Stimulated activated CD8-positive, alpha-beta memory T cell treated with anti-CD3 and anti-CD28 coated beads, Interleukin-4, amount 100 ng/mL, for 48 hours (primary cell): Measurements from ENCODE around the gene RBFOX2.
A peak's percentile ranks its signal among the peaks of the same experiment; 100 is the strongest.
"Not testable (repeated sequence)": the region's sequence is repeated elsewhere in the genome, so short reads cannot be mapped to it uniquely, and the experiment has no call there.

Experiments used
- DNase-seq: peaks from one replicate; pipeline ENCODE4 v3.0.0-alpha.2; 2020

The RBFOX2 gene

DNA sequence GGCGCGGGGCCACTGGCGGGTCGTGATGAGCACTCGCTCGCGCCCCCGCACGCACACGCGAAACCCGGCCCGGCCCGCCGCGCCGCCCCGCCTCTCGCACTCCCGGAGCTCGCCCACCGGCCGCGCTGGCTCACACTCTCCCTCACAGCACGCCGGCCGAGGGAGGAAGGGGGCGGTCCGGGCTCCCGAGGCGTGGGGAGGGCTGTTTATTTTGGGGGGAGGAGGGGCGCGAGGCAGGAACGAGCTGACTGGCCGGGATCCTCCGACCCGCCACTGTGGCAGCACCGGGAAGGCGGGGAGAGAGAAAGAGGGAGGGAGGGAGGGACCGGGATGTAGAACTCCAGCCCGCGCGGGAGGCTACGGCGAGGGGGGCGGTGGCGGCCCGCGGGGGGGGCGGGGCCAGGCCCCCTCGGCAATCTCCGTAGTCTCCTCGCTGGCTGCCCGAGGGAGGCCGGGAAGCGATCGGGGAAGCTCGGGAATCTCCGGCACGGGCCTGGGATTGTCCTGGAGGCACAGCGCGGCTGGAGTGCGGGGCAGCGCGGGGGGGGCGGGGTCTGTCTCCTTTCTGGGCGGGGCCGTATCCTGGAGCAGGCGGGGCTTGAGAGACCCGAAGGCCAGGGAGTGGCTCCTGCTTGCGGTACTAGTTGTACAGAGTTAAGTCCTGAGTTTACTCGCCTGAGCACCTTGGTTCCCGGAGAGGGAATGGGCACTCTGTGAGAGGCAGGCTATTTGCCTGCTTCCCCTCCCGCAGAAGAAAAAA is at the start of gene RBFOX2:
TSS of gene RBFOX2 (minus strand) at position 179 of the 760 bp plus-strand sequence. CDS start 399 bp downstream, outside the sequence.
- peak; percentile 87 for DNase-seq

- no peak for DNase-seq
Observed at GRCh38 chr22:36077271-36077670, 48.6 kb upstream of the RBFOX2 start.

GRCh38 chr22:36075724-36076123 is 47.1 kb upstream of the RBFOX2 start:
- DNase-seq = no peak

- no peak for DNase-seq
Observed at GRCh38 chr22:36075230-36075629, 46.6 kb upstream of the RBFOX2 start.

DNA sequence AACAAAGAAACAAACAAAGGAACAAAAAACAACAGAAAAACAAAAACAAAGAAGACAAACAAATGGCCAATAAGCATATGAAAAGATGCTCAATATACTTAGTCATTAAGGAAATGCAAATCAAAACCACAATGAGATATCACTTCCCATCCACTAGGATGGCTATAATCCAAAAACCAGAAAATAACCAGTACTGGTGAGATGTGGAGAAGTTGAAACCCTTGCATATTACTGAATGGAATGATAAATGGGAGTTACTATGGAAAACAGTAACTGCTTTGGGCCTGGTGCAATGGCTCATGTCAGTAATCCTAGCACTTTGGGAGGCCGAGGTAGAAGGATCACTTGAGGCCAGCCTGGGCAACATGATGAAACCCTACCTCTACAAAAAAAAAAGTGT is 44.9 kb upstream of the RBFOX2 start:
- DNase-seq = no peak

GRCh38 chr22:36070645-36071044 is 42.0 kb upstream of the RBFOX2 start:
- not testable (repeated sequence) for DNase-seq

- DNase-seq = no peak
Observed at GRCh38 chr22:36069368-36069767, 40.7 kb upstream of the RBFOX2 start.

- DNase-seq = no peak
Observed at GRCh38 chr22:36068776-36069344, 40.2 kb upstream of the RBFOX2 start.

DNA sequence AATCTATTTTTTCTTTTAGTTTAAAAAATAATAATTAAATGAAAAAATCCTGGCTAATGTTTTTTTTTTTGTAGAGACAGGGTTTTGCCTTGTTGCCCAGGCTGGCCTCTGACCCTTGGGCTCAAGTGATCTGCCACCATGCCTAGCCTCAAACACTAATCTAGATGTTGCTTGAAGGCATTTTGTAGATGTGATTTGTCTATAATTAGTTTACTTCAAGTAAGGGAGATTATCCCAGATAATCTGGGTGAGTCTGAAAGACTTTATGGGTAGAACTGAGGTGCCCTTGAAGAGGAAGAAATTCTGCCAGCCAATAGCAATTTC is 38.6 kb upstream of the RBFOX2 start:
- no peak for DNase-seq

DNA sequence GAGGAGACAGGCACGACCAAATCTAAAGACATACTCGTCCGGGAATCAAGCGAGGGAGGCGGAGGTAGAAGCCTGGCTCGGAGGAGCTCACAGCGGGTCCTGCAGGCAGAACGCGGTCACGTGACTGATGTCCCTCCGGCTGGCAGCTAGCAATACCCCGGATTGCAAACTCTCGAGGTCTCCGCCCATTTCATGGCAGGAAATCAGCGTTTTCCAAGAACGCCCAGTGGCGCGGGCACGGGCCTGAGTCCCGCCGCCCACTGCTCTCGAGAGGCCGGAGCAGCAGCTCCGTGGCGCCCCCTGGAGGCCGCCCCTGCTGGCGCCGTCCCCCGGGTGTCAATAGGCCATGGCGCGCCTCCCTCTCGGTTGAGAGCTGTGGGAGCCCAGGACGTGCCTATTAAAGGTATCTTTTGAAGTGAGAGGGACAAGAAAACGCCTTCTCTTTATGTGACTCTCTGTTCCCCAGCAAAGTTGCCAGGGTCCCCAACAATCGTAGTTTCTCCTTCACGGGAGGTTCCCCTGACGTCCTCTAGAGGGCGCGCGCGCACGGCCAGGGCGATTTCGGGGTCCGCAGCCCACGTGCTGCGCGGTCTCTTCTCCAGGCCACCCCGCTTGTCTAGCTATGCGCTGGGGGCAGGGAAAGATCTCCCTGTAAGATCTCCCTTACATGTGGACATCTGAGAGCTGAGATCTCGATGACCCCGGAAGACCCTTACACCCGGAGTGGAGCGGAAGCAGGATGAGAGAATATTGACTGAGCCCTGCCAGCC is 37.3 kb upstream of the RBFOX2 start:
- DNase-seq = peak; percentile 84

- no peak for DNase-seq
Observed at GRCh38 chr22:36065462-36065774, 36.8 kb upstream of the RBFOX2 start.

DNA sequence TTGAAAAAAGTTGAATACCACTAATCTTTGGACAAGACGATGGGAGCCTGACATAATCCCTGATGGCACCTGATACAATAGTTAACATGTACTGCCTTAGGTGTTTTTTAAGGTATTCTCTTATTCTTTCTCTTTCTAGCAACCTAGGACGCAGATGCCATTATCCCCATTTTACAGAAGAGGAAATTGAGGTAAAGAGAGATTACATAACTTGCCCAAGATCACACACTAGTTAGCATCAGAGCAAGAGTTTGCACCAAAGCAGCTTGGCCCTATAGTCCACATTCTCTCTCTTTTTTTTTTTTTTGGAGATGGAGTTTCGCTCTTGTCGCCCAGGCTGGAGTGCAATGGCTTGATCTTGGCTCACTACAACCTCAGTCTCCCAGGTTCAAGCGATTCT is 35.7 kb upstream of the RBFOX2 start:
- DNase-seq = no peak

DNA sequence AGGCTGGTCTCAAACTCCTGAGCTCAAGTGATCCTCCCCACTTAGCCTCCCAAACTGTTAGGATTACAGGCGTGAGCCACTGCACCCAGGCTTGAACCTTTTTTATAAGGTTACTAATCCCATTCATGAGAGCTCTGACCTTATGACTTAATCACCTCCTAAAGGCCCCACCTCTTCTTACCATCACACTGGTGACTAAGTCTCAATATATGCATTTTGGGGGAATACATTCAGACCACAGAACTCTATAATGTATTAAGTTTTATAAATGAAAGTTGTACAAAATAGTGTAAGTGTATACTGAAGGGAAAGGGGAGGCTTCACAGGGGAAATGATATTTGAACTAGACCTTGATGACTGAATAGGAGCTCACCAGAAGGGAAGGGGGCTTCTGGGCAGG is 28.4 kb upstream of the RBFOX2 start:
- DNase-seq = no peak

DNA sequence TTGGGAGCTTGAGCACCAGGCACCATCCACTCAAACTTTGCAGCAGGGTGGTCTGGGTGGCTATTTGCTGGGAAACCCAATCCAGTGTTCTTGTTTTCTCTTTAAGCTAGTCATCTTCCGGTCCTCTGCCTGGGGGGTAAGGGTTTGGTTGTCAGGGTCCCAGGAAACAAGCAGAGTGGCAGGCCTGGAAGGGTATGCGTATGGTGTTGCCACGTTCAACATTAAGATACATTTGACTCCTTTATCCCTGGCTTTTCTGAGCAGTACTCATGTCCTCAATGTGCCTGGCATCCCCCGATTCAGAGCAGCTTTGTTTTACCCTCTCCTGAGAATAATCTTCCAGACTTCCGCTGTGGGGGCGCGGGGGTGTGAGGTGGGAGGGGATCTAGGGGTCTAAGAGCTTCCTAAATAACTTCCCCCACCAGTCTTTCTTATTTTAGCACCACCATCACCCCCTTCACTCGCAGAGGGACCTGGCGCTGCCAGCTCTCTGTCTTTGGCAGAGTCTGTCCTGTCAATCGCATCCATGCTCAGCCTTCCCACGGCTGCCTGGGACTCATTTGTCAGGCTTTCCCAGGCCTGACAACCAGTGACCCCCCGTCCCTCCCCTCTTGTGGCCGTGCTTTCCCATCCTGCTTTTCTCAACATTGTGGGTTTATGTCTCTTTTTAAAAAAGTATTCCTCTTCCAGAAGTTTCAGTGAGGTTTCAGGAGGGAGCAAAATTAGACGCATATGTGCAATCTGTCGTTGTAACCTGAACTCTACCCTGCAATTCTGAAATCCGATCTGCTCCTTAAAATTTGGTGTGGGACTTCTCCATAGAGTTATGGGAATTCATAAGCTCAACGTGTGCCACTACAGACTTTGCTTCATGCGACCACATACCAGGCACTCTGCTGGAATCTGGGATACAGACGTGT is 27.0 kb upstream of the RBFOX2 start:
- no peak for DNase-seq

- DNase-seq = not testable (repeated sequence)
Observed at GRCh38 chr22:36054446-36054845, 25.8 kb upstream of the RBFOX2 start.

GRCh38 chr22:36053242-36054147 is 24.9 kb upstream of the RBFOX2 start:
- DNase-seq = no peak

- DNase-seq = no peak
Observed at GRCh38 chr22:36052505-36052941, 23.9 kb upstream of the RBFOX2 start.

GRCh38 chr22:36049678-36049997 is 21.0 kb upstream of the RBFOX2 start:
- no peak for DNase-seq

- no peak for DNase-seq
Observed at GRCh38 chr22:36048911-36049677, 20.5 kb upstream of the RBFOX2 start.

- not testable (repeated sequence) for DNase-seq
Observed at GRCh38 chr22:36044517-36044916, 15.9 kb upstream of the RBFOX2 start.

- no peak for DNase-seq
Observed at GRCh38 chr22:36042240-36042639, 13.6 kb upstream of the RBFOX2 start.
